ENCODE data around the gene OR2F2. TPM values are rescaled to one million over a fixed set of nuclear protein-coding genes. Genes with fewer than 3 reads are reported as not detected.

OR2F2 gene
- total RNA-seq, 4 donors from 2014 or later: not detected

- no peak for ATAC-seq (ENCODE audit: low FRiP score)
- no peak for TF ChIP-seq CTCF (IDR thresholded peaks at IDR 0.05)
- DNase-seq (ENCODE audit: low spot score): no peak
Observed at GRCh38 chr7:143902332-143902899, 32.6 kb upstream of the OR2F2 start.

GRCh38 chr7:143905509-143905908 is 29.5 kb upstream of the OR2F2 start:
- ATAC-seq (ENCODE audit: low FRiP score) (no peak), DNase-seq (ENCODE audit: low spot score) (no peak)
- TF ChIP-seq CTCF (IDR thresholded peaks at IDR 0.05): no peak

GRCh38 chr7:143906151-143906550 is 28.9 kb upstream of the OR2F2 start:
- ATAC-seq (ENCODE audit: low FRiP score) (no peak), DNase-seq (ENCODE audit: low spot score) (no peak)
- no peak for TF ChIP-seq CTCF (IDR thresholded peaks at IDR 0.05)

- TF ChIP-seq CTCF (IDR thresholded peaks at IDR 0.05): no peak
- DNase-seq (ENCODE audit: low spot score) (no peak), ATAC-seq (ENCODE audit: low FRiP score) (no peak)
Observed at GRCh38 chr7:143906895-143907294, 28.1 kb upstream of the OR2F2 start.

- DNase-seq (ENCODE audit: low spot score) (no peak), ATAC-seq (ENCODE audit: low FRiP score) (no peak)
- TF ChIP-seq CTCF (IDR thresholded peaks at IDR 0.05): no peak
Observed at GRCh38 chr7:143908120-143908519, 26.9 kb upstream of the OR2F2 start.

GRCh38 chr7:143909863-143910262 is 25.2 kb upstream of the OR2F2 start:
- peak; percentile 42 for ATAC-seq (ENCODE audit: low FRiP score)
- TF ChIP-seq CTCF (IDR thresholded peaks at IDR 0.05): no peak
- no peak for DNase-seq (ENCODE audit: low spot score)

GRCh38 chr7:143910473-143911248 is 24.4 kb upstream of the OR2F2 start:
- TF ChIP-seq CTCF (IDR thresholded peaks at IDR 0.05): no peak
- ATAC-seq (ENCODE audit: low FRiP score) (no peak), DNase-seq (ENCODE audit: low spot score) (no peak)
